Chondrocyte (in vitro differentiated cells): ENCODE measurements around the gene PGAM5. TPM values are rescaled to one million over a fixed set of nuclear protein-coding genes. Genes with fewer than 3 reads are reported as not detected.
"Not testable (repeated sequence)": the region's sequence is repeated elsewhere in the genome, so short reads cannot be mapped to it uniquely, and the experiment has no call there.

ENCODE experiments used
- DNase-seq: peaks from one replicate; pipeline ENCODE4 v3.0.0; 2021; ENCODE audit warnings: mixed read lengths, low spot score
- H3K27ac Mint-ChIP-seq: one replicate; pipeline ENCODE4 v1.8.0; 2021; ENCODE audit warnings: mild to moderate bottlenecking, moderate library complexity, mixed read lengths; ENCODE audit not compliant: unreplicated experiment
- H3K27me3 Mint-ChIP-seq: 2 replicates; pipeline ENCODE4 v1.8.0; 2021; ENCODE audit warnings: low read depth, mixed read lengths
- H3K36me3 Mint-ChIP-seq: 2 replicates; pipeline ENCODE4 v1.8.0; 2021; ENCODE audit warnings: low read depth, mixed read lengths
- H3K4me1 Mint-ChIP-seq: 2 replicates; pipeline ENCODE4 v1.8.0; 2021; ENCODE audit warnings: low read depth, mild to moderate bottlenecking, mixed read lengths
- H3K4me3 Mint-ChIP-seq: one replicate; pipeline ENCODE4 v1.8.0; 2021; ENCODE audit warnings: mild to moderate bottlenecking, moderate library complexity, mixed read lengths; ENCODE audit not compliant: unreplicated experiment
- H3K9me3 Mint-ChIP-seq: 2 replicates; pipeline ENCODE4 v1.8.0; 2021; ENCODE audit warnings: low read depth, mixed read lengths
- CTCF ChIP-seq: fragments of 200-600 bp; sonication (generic); IDR thresholded peaks from 2 replicates; pipeline ENCODE4 v1.5.0; 2021; ENCODE audit warnings: antibody characterized with exemption, mild to moderate bottlenecking, moderate library complexity
- total RNA-seq: library from RNA; stranded (reverse); gene quantifications from 3 replicates; pipeline ENCODE4 v1.2.1, GENCODE V29; 2021

PGAM5 gene
- total RNA-seq, 1 donor from 2014 or later = 18.8 TPM

- DNase-seq = no peak
- no peaks in the 10 kb centered on the region for H3K9me3 Mint-ChIP-seq
- no peak overlapping the region for H3K4me3 Mint-ChIP-seq
- H3K27me3 Mint-ChIP-seq = no peaks in the 10 kb centered on the region
- TF ChIP-seq CTCF = no peak
- H3K27ac Mint-ChIP-seq = peak overlapping the region; percentile 18
- H3K4me1 Mint-ChIP-seq = peaks cover 35% of the 10 kb centered on the region
- no peaks in the 10 kb centered on the region for H3K36me3 Mint-ChIP-seq
Observed at GRCh38 chr12:132690112-132690511, 20.5 kb upstream of the PGAM5 start.

GRCh38 chr12:132692030-132692429, 18.6 kb upstream of the PGAM5 start:
- H3K27ac Mint-ChIP-seq = peak overlapping the region; percentile 79
- H3K4me3 Mint-ChIP-seq, H3K9me3 Mint-ChIP-seq: not testable (repeated sequence)

GRCh38 chr12:132694888-132695287, 15.8 kb upstream of the PGAM5 start:
- not testable (repeated sequence) for DNase-seq, H3K9me3 Mint-ChIP-seq, H3K27ac Mint-ChIP-seq, H3K4me3 Mint-ChIP-seq, H3K27me3 Mint-ChIP-seq
- peaks cover 16% of the 10 kb centered on the region for H3K4me1 Mint-ChIP-seq
- H3K36me3 Mint-ChIP-seq = peaks cover 10% of the 10 kb centered on the region

More at GRCh38 chr12:132692030-132692429, 18.6 kb upstream of the PGAM5 start:
- not testable (repeated sequence) for H3K36me3 Mint-ChIP-seq, DNase-seq, H3K27me3 Mint-ChIP-seq
- H3K4me1 Mint-ChIP-seq = peaks cover 23% of the 10 kb centered on the region

GRCh38 chr12:132695431-132695830, 15.2 kb upstream of the PGAM5 start:
- no peaks in the 10 kb centered on the region for H3K27me3 Mint-ChIP-seq
- H3K27ac Mint-ChIP-seq = no peak overlapping the region

GRCh38 chr12:132698341-132698740, 12.3 kb upstream of the PGAM5 start:
- Mint-ChIP-seq H3K4me3 (no peak overlapping the region), H3K9me3 (no peaks in the 10 kb centered on the region), H3K27ac (no peak overlapping the region), H3K36me3 (peaks cover 14% of the 10 kb centered on the region), H3K27me3 (no peaks in the 10 kb centered on the region), H3K4me1 (peaks cover 6% of the 10 kb centered on the region)
- DNase-seq = no peak
- no peak for TF ChIP-seq CTCF

More at GRCh38 chr12:132695431-132695830, 15.2 kb upstream of the PGAM5 start:
- Mint-ChIP-seq H3K4me1 (peaks cover 16% of the 10 kb centered on the region), H3K9me3 (no peaks in the 10 kb centered on the region), H3K36me3 (peaks cover 13% of the 10 kb centered on the region), H3K4me3 (no peak overlapping the region)
- TF ChIP-seq CTCF = no peak
- DNase-seq = no peak

- no peak for TF ChIP-seq CTCF
- no peak overlapping the region for H3K4me3 Mint-ChIP-seq
- peaks cover 14% of the 10 kb centered on the region for H3K36me3 Mint-ChIP-seq
- no peak for DNase-seq
- no peaks in the 10 kb centered on the region for H3K9me3 Mint-ChIP-seq
- peaks cover 6% of the 10 kb centered on the region for H3K4me1 Mint-ChIP-seq
- H3K27ac Mint-ChIP-seq = no peak overlapping the region
- H3K27me3 Mint-ChIP-seq = no peaks in the 10 kb centered on the region
Observed at GRCh38 chr12:132700212-132700822, 10.3 kb upstream of the PGAM5 start.
